GM12801 (cell line): ENCODE results near the gene GK2.

Experiments
- TF ChIP-seq, protein P1 (sequence below): IDR thresholded peaks from one replicate; pipeline ENCODE4 v1.5.1; 2011; ENCODE audit warnings: control low read depth; ENCODE audit not compliant: insufficient read length; ENCODE audit errors: extremely low read depth

Gene GK2

DNA sequence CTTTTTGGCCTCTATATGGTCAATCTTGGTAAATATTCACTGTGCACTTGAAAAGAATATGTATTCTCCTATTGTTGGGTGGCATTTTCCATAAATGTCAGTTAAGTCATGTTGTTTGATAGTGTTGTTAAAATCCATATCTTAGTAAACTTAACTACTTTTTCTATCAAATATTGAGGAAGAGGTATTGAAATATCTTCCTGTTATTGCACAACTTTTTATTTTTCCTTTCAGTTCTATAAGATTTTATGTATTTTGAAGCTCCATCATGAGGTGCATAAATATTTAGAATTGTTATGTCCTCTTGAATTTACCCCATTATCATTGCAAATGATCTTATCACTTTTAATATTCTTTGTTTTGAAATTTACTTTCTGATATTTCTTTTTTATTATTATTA, 3.4 kb downstream of the GK2 start:
- TF ChIP-seq, protein P1, sequence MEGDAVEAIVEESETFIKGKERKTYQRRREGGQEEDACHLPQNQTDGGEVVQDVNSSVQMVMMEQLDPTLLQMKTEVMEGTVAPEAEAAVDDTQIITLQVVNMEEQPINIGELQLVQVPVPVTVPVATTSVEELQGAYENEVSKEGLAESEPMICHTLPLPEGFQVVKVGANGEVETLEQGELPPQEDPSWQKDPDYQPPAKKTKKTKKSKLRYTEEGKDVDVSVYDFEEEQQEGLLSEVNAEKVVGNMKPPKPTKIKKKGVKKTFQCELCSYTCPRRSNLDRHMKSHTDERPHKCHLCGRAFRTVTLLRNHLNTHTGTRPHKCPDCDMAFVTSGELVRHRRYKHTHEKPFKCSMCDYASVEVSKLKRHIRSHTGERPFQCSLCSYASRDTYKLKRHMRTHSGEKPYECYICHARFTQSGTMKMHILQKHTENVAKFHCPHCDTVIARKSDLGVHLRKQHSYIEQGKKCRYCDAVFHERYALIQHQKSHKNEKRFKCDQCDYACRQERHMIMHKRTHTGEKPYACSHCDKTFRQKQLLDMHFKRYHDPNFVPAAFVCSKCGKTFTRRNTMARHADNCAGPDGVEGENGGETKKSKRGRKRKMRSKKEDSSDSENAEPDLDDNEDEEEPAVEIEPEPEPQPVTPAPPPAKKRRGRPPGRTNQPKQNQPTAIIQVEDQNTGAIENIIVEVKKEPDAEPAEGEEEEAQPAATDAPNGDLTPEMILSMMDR = no peak

DNA sequence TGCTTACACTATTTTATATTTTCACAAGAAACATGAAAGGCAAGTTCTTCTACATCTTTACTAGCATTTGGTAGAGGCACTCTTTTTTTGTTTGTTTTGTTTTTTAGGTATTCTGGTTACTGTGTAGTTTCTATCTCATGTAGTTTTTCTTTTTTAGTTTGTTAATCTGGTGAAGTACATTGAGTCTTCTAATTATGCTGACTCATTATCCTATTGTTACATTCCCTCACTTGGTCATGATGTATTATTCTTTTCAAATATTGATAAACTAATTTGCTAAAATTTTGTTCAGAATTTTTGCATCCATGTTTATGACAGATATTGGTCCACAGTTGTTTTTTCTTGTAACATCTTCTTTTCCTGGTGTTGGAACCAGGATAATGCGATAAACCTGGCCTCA, 4.7 kb downstream of the GK2 start:
- TF ChIP-seq, protein P1 = no peak

DNA sequence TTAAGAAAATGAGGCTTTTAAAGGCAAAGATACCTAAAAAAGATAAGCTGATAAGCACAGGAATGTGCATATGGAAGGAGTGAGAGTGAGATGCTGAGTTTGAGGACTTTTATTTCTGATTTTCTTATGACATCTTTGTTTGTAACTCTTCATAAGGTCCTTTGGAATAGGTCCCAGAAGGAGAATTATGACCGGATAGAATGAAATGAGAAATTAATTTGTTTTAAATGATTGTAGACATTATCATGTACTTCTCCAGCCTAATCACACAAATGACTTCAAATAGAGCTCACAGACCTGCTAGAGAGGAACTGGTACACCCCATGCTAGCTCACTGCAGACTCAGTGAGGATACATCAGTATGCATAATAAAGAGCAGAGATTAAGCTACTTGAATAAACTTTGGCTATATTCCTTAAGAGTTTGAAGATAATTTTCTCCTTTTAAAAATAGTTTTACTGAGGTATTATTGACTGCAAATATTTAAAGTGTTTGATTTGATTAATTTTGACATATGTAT, 5.6 kb downstream of the GK2 start:
- TF ChIP-seq, protein P1 = no peak

DNA sequence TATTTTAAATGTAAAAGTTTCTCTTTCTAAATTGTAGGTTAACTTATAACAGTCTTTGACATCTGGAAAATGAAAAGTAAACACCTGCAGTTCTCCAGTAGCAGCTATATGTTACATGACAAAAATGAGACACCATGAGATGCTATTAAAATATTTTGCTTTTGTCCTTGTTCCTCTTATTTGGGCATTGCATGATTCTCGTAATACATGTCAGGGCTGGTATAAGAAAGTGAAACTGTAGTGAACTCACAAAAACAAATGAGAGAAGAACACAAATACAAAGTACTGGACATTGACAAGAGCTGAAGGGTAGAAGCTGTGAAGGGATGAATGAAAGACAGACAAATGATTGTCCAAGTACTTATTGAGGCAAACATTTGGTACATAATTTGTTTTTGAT, 9.0 kb downstream of the GK2 start:
- TF ChIP-seq, protein P1 = no peak

DNA sequence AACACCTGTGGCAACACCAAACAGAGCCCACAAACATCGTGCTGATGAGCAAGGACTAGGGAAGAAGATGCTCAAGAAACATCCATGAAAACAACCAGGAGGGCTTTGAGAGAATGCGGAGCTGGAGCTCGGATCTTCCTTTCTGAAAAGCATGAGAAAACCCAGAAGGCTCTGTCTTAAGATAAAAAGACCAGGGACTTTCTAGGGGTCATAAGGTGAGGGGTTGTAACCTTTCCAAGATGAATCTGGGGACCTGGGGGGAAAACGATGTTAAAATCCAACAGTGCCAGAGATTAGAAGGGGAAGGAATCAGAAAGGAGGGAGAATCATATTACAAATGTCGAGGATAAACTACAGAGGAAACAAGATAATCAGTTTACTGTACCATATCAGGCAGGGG, 10.1 kb downstream of the GK2 start:
- TF ChIP-seq, protein P1 = no peak

DNA sequence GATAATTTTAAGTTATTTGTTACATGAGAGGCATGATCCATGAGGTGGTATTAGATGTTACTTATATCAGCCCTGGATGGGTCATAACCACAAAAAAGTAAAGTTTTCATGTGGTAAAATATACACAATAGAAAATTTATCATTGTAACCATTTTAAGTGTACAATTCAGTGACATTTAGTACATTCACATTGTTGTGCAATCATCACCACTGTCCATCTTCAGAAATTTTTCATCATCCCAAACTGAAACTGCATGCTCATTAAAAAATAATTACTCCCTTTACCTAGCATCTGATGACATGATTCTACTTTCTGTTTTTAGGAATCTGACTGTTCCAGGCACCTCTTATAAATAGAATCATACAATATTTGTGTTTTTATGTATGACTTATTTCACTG, 11.2 kb downstream of the GK2 start:
- TF ChIP-seq, protein P1 = no peak

DNA sequence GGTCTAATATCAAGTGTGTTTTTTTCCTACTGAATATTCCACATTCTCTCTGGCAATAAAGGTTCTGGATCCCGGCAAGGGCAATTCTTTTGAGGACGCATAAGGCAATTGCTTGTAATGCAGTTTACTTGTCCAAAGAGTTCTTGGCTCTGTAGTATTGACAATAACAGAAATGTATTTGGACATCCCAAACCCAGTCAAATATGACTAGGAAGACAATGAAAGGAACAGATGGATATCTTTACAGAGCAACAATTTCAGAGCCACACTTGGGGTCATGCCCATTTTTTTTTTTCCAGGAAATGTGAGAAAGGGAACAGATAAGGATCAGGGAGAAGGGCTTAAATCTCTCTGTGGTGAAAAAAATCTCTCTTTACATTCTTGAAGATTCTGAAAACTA, 12.2 kb downstream of the GK2 start:
- TF ChIP-seq, protein P1 = no peak

DNA sequence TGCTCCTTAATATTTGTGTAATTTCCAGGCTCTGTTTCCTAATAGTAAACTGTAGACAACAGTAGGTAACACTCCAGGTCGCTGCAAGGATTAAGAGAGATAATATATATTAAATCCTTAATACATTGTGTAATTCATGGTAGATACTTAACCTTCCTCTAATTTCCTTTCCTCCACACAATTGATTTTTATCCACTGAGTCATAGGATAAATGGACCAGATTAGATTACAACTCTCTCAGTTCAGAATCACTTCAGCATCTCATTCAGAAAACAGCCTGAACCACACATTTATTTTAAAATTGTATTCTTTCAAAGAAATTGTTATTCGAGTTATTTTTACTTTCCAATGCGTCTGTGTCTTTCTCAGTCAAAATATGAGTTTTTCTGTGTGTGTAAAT, 17.1 kb downstream of the GK2 start:
- TF ChIP-seq, protein P1 = no peak
